ENCODE data around the gene GUK1.

GUK1 gene

DNA sequence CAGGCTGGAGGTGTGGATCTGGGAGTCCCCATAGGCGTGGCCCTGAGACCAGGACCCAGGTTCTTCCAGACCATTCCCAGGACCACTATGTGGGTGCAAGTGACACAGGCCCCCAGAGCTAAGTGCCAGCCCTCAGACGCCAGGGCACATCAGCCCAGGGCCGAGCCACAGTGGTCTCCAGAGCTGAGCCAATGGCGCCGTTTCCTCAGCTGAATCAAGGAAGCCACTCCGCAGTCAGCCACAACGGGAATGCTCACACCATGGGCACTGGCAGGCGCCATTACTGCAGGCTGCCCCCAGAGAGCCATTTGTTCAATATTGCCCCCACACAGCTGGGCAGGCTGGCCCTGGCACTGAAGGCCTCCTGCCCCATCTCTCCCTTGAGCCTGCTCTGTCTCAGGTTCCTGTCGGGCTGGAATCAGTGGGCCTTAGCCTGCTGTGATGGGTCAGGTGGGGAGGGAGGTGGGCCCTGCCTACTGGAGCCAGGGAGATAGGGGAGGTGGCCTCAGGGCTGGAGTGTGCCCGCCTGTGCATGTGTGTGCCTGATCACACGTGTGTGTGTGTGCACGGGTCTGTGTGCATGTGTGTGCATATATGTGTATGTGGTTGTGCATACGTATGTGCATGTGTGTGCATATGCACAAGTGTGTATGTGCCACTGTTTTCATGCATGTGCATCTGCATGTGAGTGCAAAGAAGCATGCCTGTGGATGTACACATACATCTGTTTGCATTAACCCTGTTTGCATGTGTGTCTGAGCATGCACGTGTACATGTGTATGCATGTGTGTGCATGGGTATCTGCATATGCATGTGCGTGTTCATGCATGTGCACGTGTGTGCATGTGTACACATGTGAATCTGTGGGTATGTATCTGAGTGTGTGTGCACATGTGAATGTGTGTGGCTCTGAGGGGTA is 15.8 kb downstream of the GUK1 start:
- TF ChIP-seq CTCF (IDR thresholded peaks at IDR 0.05) = no peak
- H3K27ac ChIP-seq = no peak overlapping the region
- H3K4me3 ChIP-seq = no peak overlapping the region
- DNase-seq (ENCODE audit: low spot score) = no peak

DNA sequence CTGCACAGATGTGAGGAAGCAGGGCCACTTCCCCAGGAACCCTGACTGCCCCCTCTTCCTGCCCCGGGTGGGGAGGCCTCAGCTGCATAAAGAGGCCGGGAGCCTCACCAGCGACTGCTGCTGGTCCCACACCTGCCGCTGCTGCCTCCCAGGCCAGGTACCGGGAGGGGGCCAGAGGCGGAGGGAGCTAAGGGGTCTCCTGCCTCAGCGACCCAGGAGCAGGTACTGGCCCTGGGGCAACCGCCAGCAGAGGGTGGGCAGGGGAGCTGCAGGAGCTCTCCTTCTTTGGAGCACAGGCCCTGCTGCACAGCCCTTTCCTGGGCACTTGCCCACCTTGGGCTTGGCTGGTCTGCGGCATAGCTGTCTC is 16.4 kb downstream of the GUK1 start:
- Histone ChIP-seq H3K27ac (no peak overlapping the region), H3K4me3 (no peak overlapping the region)
- no peak for DNase-seq (ENCODE audit: low spot score)
- no peak for TF ChIP-seq CTCF (IDR thresholded peaks at IDR 0.05)

DNA sequence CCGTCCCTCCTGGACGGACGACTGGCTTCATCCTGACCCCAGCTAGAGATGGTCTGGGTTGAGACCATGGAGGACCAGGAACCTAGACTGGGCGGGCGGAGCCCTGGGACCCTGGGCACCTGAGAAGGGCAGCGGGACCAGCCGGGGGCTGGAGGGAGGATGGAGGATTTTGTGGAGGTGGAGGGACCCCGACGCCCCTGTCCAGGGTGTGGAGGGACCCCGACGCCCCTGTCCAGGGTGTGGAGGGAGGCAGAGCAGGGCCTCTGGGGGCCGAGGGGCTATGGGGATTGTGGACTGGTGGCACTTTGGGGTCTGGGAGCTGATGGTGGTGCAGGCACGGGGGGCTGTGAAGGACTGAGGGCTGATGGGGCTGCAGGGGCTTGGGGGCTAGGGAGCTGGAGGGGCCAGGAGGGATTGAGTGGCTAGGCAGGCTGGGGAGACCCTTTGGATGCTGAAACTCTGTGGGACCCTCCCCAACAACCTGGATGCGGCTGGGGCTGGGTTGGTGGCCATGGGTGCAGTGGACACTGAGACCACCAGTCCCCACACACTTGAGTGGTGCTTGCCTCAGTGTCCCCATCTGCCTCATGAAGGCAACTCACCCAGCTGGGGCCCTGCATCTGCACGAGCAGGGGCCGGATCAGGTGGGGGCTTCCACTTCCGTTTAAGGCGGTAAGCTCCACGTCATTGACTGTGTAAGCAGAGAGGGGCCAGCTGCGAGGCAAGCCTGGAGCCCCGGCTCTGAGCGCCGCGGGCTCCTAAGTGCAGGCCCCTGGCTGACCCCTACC is 17.1 kb downstream of the GUK1 start:
- Histone ChIP-seq H3K27ac (no peak overlapping the region), H3K4me3 (no peak overlapping the region)
- no peak for TF ChIP-seq CTCF (IDR thresholded peaks at IDR 0.05)
- DNase-seq (ENCODE audit: low spot score) = no peak

- Histone ChIP-seq H3K27ac (no peak overlapping the region), H3K4me3 (no peak overlapping the region)
- no peak for DNase-seq (ENCODE audit: low spot score)
- no peak for TF ChIP-seq CTCF (IDR thresholded peaks at IDR 0.05)
These were observed 17.6 kb downstream of the GUK1 start for GRCh38 chr1:228157729-228158126.

DNA sequence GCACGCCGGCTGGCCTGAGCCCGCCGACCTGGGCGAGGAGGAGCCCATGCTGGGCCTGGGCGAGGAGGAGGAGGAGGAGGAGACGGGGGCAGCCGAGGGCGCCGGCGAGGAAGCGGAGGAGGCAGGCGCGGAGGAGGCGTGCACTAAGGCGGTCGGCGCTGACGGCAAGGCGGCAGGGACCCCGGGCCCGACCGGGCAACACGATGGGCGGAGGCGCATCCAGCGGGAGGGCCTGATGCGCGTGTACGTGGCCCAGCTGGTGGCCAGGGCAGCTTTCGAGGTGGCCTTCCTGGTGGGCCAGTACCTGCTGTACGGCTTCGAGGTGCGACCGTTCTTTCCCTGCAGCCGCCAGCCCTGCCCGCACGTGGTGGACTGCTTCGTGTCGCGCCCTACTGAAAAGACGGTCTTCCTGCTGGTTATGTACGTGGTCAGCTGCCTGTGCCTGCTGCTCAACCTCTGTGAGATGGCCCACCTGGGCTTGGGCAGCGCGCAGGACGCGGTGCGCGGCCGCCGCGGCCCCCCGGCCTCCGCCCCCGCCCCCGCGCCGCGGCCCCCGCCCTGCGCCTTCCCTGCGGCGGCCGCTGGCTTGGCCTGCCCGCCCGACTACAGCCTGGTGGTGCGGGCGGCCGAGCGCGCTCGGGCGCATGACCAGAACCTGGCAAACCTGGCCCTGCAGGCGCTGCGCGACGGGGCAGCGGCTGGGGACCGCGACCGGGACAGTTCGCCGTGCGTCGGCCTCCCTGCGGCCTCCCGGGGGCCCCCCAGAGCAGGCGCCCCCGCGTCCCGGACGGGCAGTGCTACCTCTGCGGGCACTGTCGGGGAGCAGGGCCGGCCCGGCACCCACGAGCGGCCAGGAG is 18.3 kb downstream of the GUK1 start:
- no peak overlapping the region for H3K27ac ChIP-seq
- no peak for TF ChIP-seq CTCF (IDR thresholded peaks at IDR 0.05)
- DNase-seq (ENCODE audit: low spot score) = no peak
- peak overlapping the region; percentile 47 for H3K4me3 ChIP-seq

DNA sequence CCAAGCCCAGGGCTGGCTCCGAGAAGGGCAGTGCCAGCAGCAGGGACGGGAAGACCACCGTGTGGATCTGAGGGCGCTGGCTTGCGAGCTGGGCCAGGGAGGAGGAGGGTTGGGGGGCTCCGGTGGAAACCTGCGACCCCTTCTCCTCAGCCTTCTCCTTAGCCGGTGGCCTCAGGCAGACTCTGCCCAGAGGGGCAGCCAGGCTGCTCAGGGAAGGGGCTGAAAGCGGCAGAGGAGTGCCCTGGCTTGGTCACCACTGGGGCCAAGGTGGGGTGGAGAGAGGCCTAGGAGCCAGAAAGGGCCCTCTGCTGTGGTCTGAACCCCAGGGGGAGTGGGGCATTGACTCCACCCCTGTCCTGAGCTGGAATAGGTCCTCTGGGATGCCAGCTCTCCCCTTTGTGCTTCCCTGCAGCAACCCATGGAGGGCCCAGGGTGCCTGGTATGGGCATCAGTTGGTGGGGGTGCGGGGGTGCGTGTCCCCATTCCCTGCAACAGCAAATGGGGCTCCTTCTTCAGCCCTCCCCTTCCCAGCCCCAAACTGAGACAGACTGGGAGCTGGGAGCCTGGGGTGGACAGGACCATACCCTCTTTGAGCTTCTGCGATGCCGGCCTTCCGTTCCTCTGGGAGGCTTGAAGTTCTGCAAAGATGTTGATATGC is 19.1 kb downstream of the GUK1 start:
- TF ChIP-seq CTCF (IDR thresholded peaks at IDR 0.05) = no peak
- H3K27ac ChIP-seq = no peak overlapping the region
- DNase-seq (ENCODE audit: low spot score) = no peak
- peak overlapping the region; percentile 47 for H3K4me3 ChIP-seq

Data from coronary artery (tissue), 2 donors.